Breast epithelium (tissue), 3 donors: ENCODE results near the gene CRYBA2.

Source experiments
- CTCF ChIP-seq, 3 donors: fragments of 450-650 bp; IDR thresholded peaks; one replicate each; pipeline ENCODE4 v1.5.1; 2016 to 2017; ENCODE audit warnings: antibody characterized with exemption in 3 of 3, mild to moderate bottlenecking in 3 of 3, moderate library complexity in 3 of 3
- POLR2A ChIP-seq: fragments of 450-650 bp; IDR thresholded peaks from one replicate; pipeline ENCODE4 v1.6.1; 2016; ENCODE audit warnings: antibody characterized with exemption, mild to moderate bottlenecking, moderate library complexity

- TF ChIP-seq CTCF (IDR thresholded peaks at IDR 0.05) (no peak), POLR2A (no peak)
These were observed 17.7 kb upstream of the CRYBA2 start for GRCh38 chr2:219010873-219011272.
